NT2/D1 (cell line): ENCODE data around the gene NOX1.

ENCODE experiments used
- SUZ12 ChIP-seq: IDR thresholded peaks from 2 replicates; pipeline ENCODE4 v1.6.1; 2011; ENCODE audit not compliant: insufficient read length, insufficient read depth; ENCODE audit errors: extremely low read depth
- YY1 ChIP-seq: IDR thresholded peaks from 2 replicates; pipeline ENCODE4 v1.6.1; 2011; ENCODE audit not compliant: insufficient read length, insufficient read depth
- ZNF274 ChIP-seq: IDR thresholded peaks from 2 replicates; pipeline ENCODE4 v1.6.1; 2011; ENCODE audit warnings: mild to moderate bottlenecking, low read depth, low read length

GRCh38 chrX:100850317-100850716, 23.8 kb downstream of the NOX1 start:
- no peak for TF ChIP-seq YY1
- no peak for TF ChIP-seq ZNF274
- no peak for TF ChIP-seq SUZ12
